GM18511 (cell line): ENCODE data around the gene RFX1.

Source experiments
- ATAC-seq: cut with Tn5 transposase; IDR thresholded peaks from one replicate; pipeline ENCODE4 v1.9.1; 2021; ENCODE audit warnings: mild to moderate bottlenecking, moderate library complexity; ENCODE audit not compliant: unreplicated experiment

The RFX1 gene

DNA sequence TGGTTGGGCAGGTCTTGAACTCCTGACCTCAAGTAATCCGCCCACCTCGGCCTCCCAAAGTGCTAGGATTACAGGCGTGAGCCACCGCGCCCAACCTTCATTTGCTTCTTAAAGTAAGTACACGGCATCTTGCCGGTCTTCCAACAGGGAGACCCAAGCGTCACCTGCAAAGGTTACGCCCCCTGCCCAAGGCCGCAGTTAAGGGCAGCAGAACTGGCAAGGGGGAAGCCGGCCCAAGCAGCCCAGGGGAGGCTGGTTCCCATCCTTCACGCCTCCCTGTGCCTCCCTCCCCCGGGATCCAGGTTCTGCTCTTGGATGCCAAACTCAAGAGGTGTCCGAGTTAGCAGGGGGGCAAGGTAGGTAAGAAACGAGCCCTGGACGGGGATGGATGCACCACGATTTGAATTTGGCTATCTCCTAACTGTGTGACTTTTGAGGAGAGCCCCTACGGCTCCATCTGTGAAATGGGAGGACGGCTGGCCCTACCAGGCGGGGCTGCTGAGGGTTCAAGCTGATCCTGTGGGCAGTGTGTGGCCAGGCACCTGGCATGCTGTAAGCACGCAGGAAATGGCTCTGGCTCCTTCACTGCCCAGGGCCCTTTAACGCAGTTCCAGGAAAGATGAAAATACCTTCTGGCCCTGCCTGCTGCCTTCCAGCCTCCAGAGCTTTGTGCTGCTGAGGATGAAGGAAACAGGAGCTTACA, 9.0 kb downstream of the RFX1 start:
- ATAC-seq = no peak

DNA sequence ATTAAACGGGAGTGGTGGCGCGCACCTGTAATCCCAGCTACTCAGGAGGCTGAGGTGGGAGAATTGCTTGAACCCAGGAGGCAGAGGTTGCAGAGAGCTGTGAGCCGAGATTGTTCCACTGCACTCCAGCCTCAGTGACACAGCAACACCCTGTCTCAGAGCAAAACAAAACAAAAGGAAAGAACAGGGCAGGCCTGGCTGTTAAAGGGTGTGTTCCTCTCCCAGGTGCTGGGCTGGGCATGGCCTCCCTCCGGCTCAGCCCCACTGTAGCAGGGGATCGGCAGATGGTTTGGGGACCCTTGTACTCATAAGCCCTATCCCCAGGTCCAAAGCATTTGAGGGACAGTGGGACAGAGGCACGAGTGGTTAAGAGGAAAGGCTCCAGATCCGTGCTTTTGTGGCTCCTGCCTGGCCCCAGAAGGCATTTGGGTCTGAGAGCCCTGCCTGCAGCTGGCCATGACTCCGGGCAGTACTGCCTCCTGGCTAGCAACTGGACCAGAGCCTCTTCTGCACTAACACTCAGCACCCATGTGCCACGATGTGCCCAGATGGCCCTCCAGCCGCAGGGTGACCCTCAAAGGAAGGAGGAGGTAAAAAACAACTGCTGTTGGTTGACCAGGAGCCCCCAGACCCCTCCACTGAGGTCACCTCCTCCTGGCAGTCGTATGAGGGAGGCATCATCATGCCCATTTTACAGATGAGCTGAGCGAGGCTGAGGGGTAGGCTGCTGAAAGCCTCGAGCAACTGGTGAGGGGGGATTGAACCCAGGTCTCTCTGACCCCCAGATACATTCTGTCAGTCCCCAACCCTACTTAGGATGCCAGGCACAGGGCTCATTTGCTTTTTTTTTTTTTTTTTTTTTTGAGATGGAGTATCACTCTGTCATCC, 10.0 kb downstream of the RFX1 start:
- ATAC-seq = no peak

DNA sequence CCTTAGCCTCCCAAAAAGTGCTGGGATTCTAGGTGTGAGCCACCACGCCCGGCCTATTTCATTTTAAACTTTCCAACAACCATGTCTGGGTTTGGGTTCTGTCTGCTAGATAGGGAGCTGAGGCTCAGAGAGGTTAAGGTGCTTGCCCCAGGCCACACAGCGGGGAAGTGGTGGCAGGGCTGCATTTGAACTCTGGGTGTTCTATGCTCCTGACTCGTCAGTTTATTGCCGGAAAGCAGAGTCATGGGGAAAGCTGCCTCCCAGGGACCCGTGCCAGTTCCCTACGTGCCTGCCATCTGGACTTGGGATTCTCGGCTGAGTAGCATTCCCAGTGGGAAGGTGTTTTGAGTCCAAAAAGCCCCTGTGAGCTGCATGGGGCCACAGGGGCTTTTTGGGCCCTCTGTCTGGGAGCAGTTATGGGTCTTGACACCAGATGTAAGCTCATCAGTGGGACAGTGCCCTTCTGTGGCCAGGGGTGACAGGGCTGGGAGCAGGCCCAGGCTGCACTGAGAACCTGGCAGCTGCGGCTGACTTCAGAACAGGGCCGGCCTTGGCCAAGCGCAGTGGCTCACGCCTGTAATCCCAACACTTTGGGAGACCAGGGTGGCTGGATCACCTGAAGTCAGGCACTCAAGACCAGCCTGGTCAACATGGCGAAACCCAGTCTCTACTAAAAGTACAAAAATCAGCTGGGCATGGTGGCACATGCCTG, 10.9 kb downstream of the RFX1 start:
- no peak for ATAC-seq

DNA sequence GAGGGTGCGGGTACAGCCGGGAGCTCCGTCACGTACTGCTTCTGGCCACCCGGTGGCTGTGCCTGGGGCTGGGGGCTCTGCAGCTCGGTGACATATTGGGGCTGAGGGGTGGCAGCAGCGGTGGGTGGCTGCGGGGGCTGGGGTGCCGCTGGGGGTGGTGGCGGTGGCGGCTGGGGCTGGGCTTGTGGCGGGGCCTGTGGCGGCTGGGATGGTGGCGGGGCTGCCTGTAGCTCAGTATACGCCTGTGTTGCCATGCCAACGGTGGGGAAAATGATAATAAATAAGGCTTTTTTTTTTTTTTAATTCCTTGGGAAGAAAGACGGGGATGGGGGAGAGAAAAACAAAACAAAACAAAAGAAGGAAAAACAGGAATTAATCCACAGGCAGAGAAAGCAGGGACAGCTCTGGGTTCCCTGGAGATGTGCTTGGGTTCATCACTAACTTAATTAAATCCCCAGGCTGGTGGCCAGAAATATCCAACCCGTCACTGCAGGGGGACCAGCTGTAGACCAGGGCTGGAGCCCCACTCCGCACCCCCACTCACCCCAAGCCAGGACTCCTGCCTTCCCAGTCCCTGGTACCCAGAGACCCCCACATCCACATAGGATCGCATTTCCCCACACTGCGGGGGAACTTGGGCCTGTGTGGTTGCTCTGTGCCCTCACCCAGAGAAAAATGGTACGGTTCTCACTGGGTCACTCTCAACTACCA, 12.4 kb downstream of the RFX1 start:
- no peak for ATAC-seq

DNA sequence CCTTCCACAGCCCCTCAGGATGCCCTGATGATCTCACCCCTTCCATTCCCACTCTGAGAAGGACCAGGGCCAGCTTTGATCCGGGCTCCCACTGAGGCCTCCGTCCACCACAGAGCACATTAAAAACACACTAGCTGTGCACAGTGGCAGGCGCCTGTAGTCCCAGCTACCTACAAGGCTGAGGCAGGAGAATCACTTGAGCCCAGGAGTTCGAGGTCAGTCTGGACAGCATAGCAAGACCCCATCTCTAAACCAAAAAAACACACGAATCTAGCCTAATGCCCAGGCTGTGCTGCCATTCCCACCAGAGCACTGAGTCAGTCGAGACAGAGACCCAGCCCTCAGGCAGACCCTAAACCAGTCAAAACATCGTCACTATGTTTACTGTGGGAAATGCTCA, 14.1 kb downstream of the RFX1 start:
- ATAC-seq = no peak

DNA sequence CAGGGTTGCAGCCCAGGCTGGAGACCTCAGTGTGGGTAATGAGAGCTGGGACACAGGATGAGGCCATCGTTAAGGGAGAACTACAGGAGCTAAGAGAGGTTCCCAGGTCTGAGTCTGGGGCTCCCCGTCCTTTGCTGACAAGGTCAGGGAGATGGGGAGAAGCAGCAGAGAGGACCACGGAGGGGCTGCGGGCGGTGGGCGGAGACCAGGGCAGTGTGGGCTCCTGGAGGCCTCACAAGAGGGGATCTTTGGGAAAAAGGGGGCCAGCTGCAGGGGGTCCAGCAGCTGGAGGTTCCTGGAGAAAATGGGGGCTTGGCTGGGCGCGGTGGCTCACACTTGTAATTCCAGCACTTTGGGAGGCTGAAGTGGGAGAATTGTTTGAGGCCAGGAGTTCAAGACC, 16.0 kb downstream of the RFX1 start:
- ATAC-seq = no peak

DNA sequence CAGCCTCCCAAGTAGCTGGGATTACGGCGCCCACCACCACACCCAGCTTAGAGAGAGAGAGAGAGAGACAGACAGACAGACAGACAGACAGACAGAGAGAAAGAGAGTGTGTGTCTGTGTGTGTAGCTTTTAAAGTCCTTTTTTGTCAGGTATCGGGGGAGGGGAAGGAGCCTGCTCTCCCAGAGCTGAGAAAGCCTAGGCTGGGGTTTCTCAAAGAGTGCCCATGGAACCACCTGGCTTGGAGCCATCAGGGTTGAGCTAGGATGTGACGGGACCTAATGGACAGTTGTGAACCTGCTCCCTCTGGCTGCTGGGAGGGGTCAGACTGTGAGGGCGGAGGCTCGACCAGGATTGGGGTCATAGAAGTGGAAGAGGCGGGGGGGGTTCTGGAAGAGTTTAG, 16.6 kb downstream of the RFX1 start:
- no peak for ATAC-seq

DNA sequence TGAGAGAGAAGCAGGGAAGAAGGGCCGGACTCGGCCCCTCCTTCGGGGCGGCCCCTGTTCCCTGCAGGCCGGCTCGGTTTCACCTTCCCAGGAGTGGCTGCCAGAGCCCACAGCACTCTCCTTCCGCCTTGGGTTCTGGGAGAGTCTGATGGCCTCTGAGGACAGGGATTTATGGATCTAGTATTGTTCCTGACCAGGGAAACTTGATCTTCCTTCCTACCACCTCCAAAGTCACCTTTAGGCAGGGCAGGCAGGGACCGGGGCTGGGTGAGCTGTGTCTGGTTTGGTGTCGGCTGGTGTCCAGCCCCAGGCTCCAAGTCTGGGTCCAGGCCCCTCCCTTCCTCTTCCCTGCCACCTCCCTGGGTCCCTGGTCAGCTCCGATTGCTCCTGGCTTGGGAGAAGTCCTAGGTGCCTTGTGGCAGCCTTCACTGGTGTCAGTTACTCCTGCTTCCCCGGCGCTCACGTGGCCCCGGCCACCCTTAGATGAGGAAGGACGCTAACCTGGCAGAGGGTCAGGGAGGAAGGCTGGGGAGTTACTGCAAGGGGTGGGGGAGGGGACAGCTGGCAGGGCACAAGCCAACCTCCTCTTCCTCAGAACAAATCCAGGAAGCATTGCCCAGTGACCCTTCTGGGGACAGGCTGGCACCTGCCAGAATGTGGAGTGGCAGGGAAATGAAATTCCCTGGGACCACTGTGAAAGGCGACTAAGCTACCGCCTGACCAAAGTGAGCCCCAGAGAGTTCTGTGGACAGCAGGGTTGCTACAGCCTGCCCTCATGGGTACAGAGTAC, 18.8 kb downstream of the RFX1 start:
- no peak for ATAC-seq

DNA sequence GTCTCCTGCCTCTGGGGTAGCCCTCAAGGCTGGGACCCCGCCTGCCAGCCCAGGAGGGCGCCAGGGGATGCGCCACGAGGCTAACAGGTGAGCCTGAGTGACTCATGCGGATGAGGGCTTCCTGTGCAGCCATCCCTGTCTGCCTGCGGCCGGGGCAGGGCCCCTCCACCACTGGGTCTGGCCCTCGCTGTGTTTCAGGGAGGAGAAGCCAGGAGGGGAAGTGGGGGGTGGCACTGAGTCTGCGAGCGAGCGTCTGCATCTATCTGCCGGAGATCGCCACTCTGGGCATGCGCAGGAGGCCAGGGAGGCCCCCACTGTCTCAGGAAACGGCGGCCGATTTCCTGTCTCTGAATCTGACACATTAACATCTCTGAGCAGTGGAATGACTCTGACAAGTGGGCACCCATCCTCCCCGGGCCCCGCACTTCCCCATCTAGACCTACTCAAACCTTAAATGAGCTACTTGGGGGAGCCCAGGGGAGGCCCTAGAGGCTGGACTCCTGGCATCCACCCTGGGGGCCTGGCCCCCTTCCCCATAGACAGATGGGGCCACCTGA, 19.7 kb downstream of the RFX1 start:
- peak; percentile 87 for ATAC-seq

DNA sequence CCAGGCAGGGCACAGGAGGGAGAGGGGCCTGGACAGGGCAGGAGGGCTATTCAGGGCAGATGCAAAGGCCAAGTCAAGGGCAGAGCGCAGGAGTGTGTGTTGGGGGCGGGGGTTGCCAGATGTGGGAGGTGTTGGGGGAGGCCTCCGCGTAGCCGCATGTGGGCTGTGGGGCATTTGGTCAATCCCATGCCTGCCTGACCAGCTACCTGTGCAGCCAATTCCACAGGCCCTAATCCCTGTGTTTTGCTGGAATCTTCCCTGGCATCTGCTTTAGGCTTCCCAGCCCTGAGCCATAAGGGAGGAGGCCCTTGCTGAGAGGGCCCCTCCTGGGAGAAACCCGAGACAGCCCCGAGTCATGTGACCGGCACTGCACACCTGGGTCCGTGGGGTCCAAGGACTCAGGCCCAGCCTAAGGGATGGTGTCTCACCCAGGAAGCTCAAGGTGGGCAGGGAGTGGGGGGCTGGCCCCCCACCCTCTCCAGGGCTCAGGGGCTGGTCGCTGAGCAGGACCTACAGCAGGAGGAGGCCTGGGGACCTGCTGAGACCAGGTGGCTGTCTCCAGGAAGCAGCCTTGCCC, 20.3 kb downstream of the RFX1 start:
- ATAC-seq = peak; percentile 24

DNA sequence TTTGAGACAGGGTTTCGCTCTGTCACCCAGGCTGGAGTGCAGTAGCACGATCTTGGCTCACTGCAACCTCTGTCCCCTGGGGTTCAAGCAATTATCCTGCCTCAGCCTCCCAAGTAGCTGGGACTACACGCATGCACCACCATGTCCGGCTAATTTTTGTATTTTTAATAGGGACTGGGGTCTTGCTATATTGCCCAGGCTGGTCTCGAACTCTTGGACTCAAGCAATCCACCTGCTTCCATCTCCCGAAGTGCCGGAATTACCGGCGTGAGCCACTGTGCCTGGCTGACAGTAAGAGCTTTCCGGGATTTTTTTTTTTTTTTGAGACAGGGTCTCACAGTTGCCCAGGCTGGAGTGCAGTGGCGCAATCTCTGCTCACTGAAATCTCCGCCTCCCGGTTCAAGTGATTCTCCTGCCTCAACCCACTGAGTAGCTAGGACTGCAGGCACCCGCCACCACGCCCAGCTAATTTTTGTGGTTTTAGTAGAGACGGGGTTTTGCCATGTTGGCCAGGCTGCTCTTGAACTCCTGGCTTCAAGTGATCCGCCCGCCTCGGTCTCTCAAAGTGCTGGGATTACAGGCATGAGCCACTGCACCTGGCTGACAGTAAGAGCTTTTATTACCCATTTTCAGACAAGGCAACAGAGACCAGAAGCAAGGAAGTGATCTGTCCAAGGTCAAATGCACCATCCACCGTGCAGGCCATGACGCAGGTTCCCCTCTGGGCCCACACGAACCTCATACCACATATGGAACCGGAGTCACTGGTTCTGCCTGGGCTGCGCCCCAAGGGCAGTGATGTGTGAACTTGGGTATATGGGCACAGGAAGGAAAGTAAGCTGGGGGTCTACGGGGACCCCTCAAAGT, 21.0 kb downstream of the RFX1 start:
- ATAC-seq = no peak

DNA sequence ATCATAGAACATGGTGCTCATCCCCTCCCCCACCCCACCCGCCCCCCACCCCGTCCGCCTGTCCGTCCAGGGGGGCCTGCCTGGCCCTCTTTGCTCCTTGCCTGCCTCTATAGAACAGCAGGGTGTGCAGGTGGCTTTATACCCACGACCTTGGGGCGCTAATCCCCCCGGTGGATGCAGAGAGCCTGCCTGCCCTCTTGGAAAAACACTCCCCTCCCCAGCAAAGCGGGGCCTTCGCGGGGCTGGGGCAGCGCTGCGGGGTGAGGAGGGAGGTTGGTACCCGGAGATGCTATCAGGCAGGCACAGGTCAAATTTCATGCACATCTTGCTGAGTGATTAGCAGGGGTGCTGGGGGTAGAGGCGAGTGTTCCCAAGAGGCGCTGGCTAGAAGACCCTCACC, 21.9 kb downstream of the RFX1 start:
- ATAC-seq = no peak

DNA sequence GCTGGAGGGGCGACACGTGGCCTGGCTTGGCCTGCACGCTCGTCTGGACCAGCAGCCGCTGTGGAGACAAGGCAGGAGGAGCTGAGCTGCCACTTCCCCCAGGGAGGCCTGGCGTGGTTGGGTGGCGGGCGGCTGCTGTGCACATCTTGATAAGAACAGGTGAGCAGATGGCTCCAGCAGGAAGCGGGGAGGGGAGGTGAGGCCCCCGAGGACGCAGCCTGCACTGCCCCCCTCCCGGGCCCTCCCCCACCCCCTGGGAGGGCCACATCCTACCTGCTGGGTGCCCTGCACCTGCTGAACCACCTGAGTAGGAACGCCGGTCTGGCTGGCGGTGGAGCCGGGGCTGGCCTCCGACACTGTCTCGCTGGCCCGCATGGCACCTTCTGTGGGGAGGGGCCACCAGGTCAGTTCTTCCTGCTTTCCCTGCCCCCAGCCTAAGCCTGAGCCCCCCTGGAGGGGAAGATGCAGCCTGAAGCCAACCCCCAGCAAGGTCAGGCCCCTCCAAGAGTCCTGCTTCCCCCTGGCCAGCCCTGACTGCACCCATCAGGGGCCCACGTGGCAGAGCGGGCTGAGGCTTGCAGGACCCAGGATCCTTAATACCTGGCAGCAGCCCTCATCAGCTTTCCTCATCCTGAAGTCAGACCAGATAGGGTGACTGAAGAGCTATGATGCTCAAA, 22.8 kb downstream of the RFX1 start:
- no peak for ATAC-seq

DNA sequence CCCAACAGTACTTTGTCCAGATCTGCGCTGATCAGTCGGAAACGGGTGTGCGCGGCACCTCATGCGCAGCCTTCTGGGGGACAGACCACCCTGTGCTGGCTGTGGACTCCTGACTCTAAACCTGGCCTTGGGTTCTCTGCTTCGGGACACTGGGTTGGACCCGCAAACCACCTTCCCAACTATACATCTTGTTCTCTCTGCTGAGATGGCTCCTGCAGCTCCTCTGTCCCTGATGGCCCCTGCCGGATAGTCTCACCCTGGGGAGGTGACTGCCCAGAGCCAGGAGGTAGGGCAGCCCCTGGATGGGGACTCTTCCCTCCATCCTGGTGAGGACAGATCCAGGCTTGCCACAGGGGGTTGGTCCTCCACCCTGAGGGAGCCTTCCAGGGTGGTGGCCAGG, 23.3 kb downstream of the RFX1 start:
- ATAC-seq = no peak

DNA sequence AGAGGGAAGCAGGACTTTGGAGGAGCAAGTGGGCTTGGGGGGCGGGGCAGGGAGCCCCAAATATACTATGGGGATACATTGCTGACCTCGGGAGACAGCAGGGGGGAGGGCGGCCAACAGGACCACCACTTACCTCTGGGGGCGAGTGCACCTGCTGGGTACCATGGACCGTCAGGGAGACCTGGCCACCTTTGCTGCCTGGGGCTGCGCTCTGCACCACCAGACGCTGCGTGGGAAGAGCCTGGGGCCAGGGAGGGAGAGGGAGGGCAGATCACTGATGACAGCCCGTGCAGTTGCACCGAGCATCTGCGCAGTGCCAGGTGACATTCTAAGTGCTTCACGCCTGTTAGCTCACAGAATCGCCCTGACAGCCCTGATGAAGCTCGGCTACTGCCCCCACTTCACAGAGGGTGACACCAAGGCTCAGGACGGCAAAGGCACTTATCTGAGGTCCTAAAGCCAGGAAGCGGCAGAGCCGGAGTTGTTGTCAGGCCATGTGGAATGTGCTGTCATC, 24.1 kb downstream of the RFX1 start:
- ATAC-seq = no peak

DNA sequence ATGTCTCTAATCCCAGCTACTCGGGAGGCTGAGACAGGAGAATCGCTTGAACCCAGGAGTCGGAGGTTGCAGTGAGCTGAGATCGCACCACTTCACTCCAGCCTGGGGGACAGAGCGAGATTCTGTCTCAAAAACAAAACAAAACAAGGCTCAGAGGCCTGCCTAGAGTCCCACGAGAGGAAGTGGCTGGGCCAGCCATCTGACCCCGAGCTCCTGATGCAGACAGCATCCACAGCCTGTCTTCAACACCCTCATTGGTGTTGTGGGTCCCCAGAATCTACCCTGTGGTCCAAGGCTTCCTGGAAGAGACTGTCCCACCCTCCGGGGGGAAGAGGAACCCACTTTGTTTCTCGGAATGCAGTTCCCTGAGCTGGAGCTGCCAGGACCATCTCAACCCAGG, 24.7 kb downstream of the RFX1 start:
- no peak for ATAC-seq

DNA sequence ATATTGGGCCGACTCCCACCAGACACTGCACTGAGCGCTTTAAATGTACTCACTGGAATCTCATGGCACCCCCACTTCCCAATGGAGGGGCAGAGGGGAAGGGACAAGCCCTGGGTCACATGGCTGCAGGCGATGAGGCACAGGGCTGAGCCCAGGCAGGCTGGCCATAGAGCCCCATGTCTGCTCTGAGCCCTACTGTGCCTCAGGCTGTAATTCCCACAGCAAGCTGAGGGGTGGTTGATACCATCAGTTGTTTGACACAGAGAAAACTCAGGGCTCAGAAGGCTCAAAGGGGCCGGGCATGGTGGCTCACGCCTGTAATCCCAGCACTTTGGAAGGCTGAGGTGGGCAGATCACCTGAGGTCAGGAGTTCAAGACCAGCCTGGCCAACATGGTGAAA, 25.1 kb downstream of the RFX1 start:
- no peak for ATAC-seq

DNA sequence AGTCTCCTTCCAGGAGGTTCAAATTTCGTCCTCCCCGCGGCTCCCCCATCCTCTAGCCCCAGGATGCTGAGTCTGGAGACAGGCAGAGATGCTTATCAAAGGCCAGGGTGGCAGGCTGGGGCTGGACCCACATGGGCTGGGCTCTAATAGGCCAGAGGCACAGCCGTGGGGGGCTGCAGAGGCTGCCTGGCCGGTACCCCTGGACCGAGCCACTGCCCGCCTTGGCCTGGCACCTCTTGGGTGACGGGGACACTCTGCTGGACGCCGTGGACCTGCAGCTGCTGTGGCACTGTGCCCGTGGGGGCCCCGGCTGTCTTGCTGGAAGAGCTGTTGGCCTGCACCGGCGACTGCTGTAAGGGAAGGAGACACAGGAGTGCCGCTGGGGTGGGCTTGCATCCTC, 25.8 kb downstream of the RFX1 start:
- ATAC-seq = no peak
